Lower leg skin (tissue), 3 donors: Measurements from ENCODE around the gene GAREM1.

Source experiments
- POLR2A ChIP-seq, 2 donors: fragments of 450-650 bp; IDR thresholded peaks; one replicate each; pipeline ENCODE4 v1.6.1; 2016 to 2017; ENCODE audit warnings: antibody characterized with exemption in 2 of 2, mild to moderate bottlenecking in 1 of 2, moderate library complexity in 1 of 2
- TF ChIP-seq, protein P1 (sequence below), 3 donors: fragments of 450-650 bp; IDR thresholded peaks; one replicate each; pipeline ENCODE4 v1.5.1; 2016; ENCODE audit warnings: antibody characterized with exemption in 3 of 3, mild to moderate bottlenecking in 3 of 3, moderate library complexity in 2 of 3

DNA sequence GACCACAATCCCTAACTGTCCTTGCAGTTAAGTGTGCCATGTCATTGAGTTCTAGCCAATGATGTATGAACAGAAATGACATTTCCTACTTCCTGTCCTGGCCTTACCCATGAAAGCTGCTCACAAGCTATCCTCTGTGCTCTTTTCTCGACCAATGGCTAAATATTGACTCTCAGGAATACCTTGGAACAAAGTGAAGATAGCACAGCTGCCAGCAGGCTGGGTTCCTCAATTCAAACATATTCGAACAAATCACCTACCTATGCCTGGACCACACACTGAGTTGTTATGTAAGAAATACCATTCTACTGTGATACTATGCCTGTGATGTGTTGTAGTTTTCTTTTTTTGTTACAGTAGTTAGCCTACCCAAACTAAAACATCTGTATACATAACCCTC, 65.1 kb downstream of the GAREM1 start:
- TF ChIP-seq, protein P1, sequence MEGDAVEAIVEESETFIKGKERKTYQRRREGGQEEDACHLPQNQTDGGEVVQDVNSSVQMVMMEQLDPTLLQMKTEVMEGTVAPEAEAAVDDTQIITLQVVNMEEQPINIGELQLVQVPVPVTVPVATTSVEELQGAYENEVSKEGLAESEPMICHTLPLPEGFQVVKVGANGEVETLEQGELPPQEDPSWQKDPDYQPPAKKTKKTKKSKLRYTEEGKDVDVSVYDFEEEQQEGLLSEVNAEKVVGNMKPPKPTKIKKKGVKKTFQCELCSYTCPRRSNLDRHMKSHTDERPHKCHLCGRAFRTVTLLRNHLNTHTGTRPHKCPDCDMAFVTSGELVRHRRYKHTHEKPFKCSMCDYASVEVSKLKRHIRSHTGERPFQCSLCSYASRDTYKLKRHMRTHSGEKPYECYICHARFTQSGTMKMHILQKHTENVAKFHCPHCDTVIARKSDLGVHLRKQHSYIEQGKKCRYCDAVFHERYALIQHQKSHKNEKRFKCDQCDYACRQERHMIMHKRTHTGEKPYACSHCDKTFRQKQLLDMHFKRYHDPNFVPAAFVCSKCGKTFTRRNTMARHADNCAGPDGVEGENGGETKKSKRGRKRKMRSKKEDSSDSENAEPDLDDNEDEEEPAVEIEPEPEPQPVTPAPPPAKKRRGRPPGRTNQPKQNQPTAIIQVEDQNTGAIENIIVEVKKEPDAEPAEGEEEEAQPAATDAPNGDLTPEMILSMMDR (IDR thresholded peaks at IDR 0.05), result no peak
- TF ChIP-seq POLR2A (IDR thresholded peaks at IDR 0.05), result no peak
